Astrocyte (in vitro differentiated cells and primary cell): ENCODE measurements around the gene FBXO17. TPM values are rescaled to one million over a fixed set of nuclear protein-coding genes. Genes with fewer than 3 reads are reported as not detected.
A peak's percentile ranks its signal among the peaks of the same experiment; 100 is the strongest.

Experiments used
- DNase-seq: peaks from one replicate; pipeline ENCODE4 v3.0.0-alpha.2; 2010; ENCODE audit warnings: low read depth
- FAIRE-seq: peaks from 2 replicates; lab custom pipeline; 2011; peaks lifted over from hg19 to GRCh38; lab: Jason Lieb, UNC
- H2AFZ ChIP-seq: 2 replicates; pipeline ENCODE4 v1.6.0; 2012; ENCODE audit warnings: low read depth, low read length, inconsistent platforms
- H3K27ac ChIP-seq: 2 replicates; pipeline ENCODE4 v1.5.1; 2011; ENCODE audit warnings: low read depth, low read length, inconsistent platforms
- H3K27me3 ChIP-seq: 2 replicates; pipeline ENCODE4 v1.6.0; 2011; ENCODE audit warnings: low read length, inconsistent platforms; ENCODE audit not compliant: insufficient read depth
- H3K36me3 ChIP-seq: 2 replicates; pipeline ENCODE4 v1.5.1; 2011; ENCODE audit warnings: low read length, inconsistent platforms; ENCODE audit not compliant: insufficient read depth
- H3K4me1 ChIP-seq: 2 replicates; pipeline ENCODE4 v1.5.1; 2011; ENCODE audit warnings: low read length, inconsistent platforms; ENCODE audit not compliant: insufficient read depth
- H3K4me2 ChIP-seq: 2 replicates; pipeline ENCODE4 v1.6.0; 2012; ENCODE audit warnings: low read length, inconsistent platforms
- H3K4me3 ChIP-seq: 2 replicates; pipeline ENCODE4 v1.5.1; 2011; ENCODE audit warnings: low read depth, mild to moderate bottlenecking, low read length, inconsistent platforms; ENCODE audit not compliant: insufficient read depth
- H3K79me2 ChIP-seq: 2 replicates; pipeline ENCODE4 v1.6.0; 2012; ENCODE audit warnings: mild to moderate bottlenecking, low read length, inconsistent platforms; ENCODE audit not compliant: insufficient read depth
- H3K9ac ChIP-seq: 2 replicates; pipeline ENCODE4 v1.6.0; 2012; ENCODE audit warnings: mild to moderate bottlenecking, low read length, inconsistent platforms
- H3K9me3 ChIP-seq: 2 replicates; pipeline ENCODE4 v1.5.1; 2012; ENCODE audit warnings: low read depth, mild to moderate bottlenecking, low read length, inconsistent platforms; ENCODE audit not compliant: insufficient read depth
- H4K20me1 ChIP-seq: 2 replicates; pipeline ENCODE4 v1.6.0; 2012; ENCODE audit warnings: low read length, inconsistent platforms; ENCODE audit not compliant: insufficient read depth
- H3K27ac Mint-ChIP-seq: one replicate; pipeline ENCODE4 v1.8.0; 2021; ENCODE audit warnings: mild to moderate bottlenecking, mixed read lengths; ENCODE audit not compliant: unreplicated experiment
- H3K27me3 Mint-ChIP-seq: one replicate; pipeline ENCODE4 v1.8.0; 2021; ENCODE audit warnings: low read depth, mixed read lengths; ENCODE audit not compliant: unreplicated experiment
- H3K36me3 Mint-ChIP-seq: one replicate; pipeline ENCODE4 v1.8.0; 2021; ENCODE audit warnings: low read depth, mixed read lengths; ENCODE audit not compliant: unreplicated experiment
- H3K4me1 Mint-ChIP-seq: one replicate; pipeline ENCODE4 v1.8.0; 2021; ENCODE audit warnings: low read depth, mixed read lengths; ENCODE audit not compliant: unreplicated experiment
- H3K4me3 Mint-ChIP-seq: one replicate; pipeline ENCODE4 v1.8.0; 2021; ENCODE audit warnings: mild to moderate bottlenecking, moderate library complexity, mixed read lengths; ENCODE audit not compliant: unreplicated experiment
- H3K9me3 Mint-ChIP-seq: one replicate; pipeline ENCODE4 v1.8.0; 2021; ENCODE audit warnings: mild to moderate bottlenecking, mixed read lengths; ENCODE audit not compliant: unreplicated experiment
- EZH2 ChIP-seq: IDR thresholded peaks from 2 replicates; pipeline ENCODE4 v1.6.1; 2012; ENCODE audit warnings: mild to moderate bottlenecking, low read length, inconsistent platforms; ENCODE audit not compliant: insufficient read depth
- total RNA-seq: library from RNA; stranded (reverse); gene quantifications from 2 replicates; pipeline ENCODE4 v1.2.1, GENCODE V29; 2021
- TF ChIP-seq, protein P1 (sequence below): IDR thresholded peaks from 2 replicates; pipeline ENCODE4 v1.5.1; 2011; ENCODE audit warnings: low read depth, mild to moderate bottlenecking, inconsistent platforms, low read length, moderate library complexity; ENCODE audit not compliant: insufficient read depth

The FBXO17 gene
- total RNA-seq, 1 donor from 2014 or later: 14.7 TPM

DNA sequence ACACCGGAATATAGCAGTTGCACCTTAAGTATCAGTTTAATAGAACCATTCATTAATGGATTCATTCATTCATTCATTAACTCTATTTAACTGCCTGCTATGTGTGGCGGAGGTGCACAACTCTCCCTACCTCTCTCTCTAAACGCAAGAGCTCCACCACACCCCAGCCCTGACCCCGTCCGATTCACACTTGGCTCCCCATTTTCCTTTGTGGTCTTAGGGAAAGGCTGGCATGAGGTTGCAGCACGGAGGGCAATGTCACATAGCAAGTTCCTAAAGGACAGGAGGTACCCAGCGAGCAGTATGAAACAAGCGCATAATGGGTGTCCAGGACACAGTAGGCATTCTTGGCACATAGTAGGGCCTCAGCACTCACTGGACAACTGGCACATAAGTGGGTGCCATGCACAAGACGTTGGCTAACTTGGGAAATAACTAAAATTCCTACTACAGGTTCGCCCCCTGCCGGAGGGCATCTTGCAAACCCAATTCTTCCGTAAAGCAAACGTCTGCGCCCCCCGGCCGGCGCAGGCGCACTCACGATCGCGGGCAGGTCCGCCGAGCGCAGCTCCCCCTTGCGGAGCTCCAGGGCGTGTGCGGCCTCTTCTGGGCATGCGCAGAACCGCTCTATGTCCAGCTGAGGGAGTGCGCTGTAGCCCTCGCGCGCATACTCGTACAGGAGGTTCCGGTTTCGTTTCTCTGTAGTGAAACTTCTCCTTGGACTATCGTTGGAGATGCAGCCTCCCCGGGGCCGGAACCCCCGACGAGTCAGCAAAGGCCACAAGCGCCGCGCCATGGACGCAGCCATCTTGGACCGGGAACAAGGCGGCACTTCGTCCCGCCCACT, 45.4 kb downstream of the FBXO17 start, which contains the start of gene SARS2:
Gene SARS2, minus strand, starts transcription at position 835 of the 847 bp plus-strand sequence. Its CDS starts 27 bp downstream, at position 808.
- FAIRE-seq: peak; percentile 23
- H3K4me1 ChIP-seq: peaks cover 10% of the 10 kb centered on the region
- H3K36me3 ChIP-seq: peaks cover 4% of the 10 kb centered on the region
- Mint-ChIP-seq H3K9me3 (peaks cover 5% of the 10 kb centered on the region), H3K27ac (peak within 1 kb of the TSS; percentile 96), H3K36me3 (peaks cover 12% of the 10 kb centered on the region), H3K27me3 (no peaks in the 10 kb centered on the region), H3K4me3 (peak within 1 kb of the TSS; percentile 98), H3K4me1 (peaks cover 2% of the 10 kb centered on the region)
- H3K9me3 ChIP-seq: no peaks in the 10 kb centered on the region
- no peaks in the 10 kb centered on the region for H3K27me3 ChIP-seq
- peak within 1 kb of the TSS; percentile 88 for H2AFZ ChIP-seq
- peaks cover 41% of the 10 kb centered on the region for H3K79me2 ChIP-seq
- H3K4me3 ChIP-seq: peak within 1 kb of the TSS; percentile 95
- H3K27ac ChIP-seq: peak within 1 kb of the TSS; percentile 95
- peak within 1 kb of the TSS; percentile 95 for H3K9ac ChIP-seq
- peak; percentile 75 for DNase-seq
- H4K20me1 ChIP-seq: peaks cover 15% of the 10 kb centered on the region
- no peak for TF ChIP-seq EZH2
- TF ChIP-seq, protein P1, sequence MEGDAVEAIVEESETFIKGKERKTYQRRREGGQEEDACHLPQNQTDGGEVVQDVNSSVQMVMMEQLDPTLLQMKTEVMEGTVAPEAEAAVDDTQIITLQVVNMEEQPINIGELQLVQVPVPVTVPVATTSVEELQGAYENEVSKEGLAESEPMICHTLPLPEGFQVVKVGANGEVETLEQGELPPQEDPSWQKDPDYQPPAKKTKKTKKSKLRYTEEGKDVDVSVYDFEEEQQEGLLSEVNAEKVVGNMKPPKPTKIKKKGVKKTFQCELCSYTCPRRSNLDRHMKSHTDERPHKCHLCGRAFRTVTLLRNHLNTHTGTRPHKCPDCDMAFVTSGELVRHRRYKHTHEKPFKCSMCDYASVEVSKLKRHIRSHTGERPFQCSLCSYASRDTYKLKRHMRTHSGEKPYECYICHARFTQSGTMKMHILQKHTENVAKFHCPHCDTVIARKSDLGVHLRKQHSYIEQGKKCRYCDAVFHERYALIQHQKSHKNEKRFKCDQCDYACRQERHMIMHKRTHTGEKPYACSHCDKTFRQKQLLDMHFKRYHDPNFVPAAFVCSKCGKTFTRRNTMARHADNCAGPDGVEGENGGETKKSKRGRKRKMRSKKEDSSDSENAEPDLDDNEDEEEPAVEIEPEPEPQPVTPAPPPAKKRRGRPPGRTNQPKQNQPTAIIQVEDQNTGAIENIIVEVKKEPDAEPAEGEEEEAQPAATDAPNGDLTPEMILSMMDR: peak; percentile 98
- peak within 1 kb of the TSS; percentile 100 for H3K4me2 ChIP-seq

DNA sequence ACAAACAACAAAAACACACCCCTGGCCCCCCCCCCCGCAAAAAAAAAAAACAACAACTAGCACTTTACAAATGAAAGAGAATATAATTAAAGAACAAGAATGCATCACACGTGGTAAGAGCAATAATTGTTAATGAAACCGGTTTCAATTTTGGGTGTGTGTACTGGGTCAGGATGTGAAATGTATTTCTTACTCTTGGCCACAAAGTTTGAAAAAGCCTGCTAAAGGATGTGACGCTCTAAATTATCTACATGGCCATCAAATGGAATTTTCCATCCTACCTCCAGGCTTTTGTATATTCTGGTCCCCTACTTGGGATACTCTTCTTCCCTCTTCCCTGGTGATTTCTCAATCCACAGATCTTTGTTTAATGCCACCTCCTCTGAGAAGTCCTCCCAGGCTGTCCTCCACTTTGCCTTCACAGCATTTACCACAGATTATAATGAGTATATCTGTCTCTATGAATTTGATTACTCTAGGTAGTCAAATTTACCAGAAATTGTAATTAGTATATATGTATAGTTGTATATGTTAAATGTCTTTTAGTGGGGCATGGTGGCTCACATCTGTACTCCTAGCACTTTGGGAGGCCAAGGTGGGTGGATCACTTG, 47.0 kb downstream of the FBXO17 start:
- Histone ChIP-seq H4K20me1 (peaks cover 6% of the 10 kb centered on the region), H3K9ac (no peak overlapping the region), H3K27ac (no peak overlapping the region), H3K36me3 (peaks cover 2% of the 10 kb centered on the region), H3K4me2 (no peak overlapping the region), H3K9me3 (no peaks in the 10 kb centered on the region), H2AFZ (no peak overlapping the region), H3K27me3 (no peaks in the 10 kb centered on the region), H3K4me3 (no peak overlapping the region), H3K79me2 (peaks cover 39% of the 10 kb centered on the region), H3K4me1 (peaks cover 10% of the 10 kb centered on the region)
- FAIRE-seq: no peak
- no peaks in the 10 kb centered on the region for H3K9me3 Mint-ChIP-seq
- no peaks in the 10 kb centered on the region for H3K27me3 Mint-ChIP-seq
- no peak overlapping the region for H3K4me3 Mint-ChIP-seq
- H3K36me3 Mint-ChIP-seq: peaks cover 12% of the 10 kb centered on the region
- peaks cover 2% of the 10 kb centered on the region for H3K4me1 Mint-ChIP-seq
- H3K27ac Mint-ChIP-seq: no peak overlapping the region
- TF ChIP-seq, protein P1: no peak
- TF ChIP-seq EZH2: no peak
- no peak for DNase-seq
